GM20000 (cell line): ENCODE results near the gene MRFAP1.

Experiments
- DNase-seq: peaks from one replicate; pipeline ENCODE4 v3.0.0; 2012; ENCODE audit warnings: low spot score
- CTCF ChIP-seq: IDR thresholded peaks from 2 replicates; pipeline ENCODE4 v1.5.1; 2012; ENCODE audit warnings: mild to moderate bottlenecking, control low read depth; ENCODE audit errors: extremely low read depth, missing control alignments

The MRFAP1 gene

GRCh38 chr4:6605114-6605513, 35.4 kb upstream of the MRFAP1 start:
- TF ChIP-seq CTCF, result no peak
- no peak for DNase-seq

GRCh38 chr4:6605605-6606004, 34.9 kb upstream of the MRFAP1 start:
- TF ChIP-seq CTCF, result no peak
- DNase-seq, result no peak

GRCh38 chr4:6606465-6607235, 33.8 kb upstream of the MRFAP1 start:
- TF ChIP-seq CTCF, result no peak
- DNase-seq, result no peak

- no peak for DNase-seq
- no peak for TF ChIP-seq CTCF
These were observed 33.0 kb upstream of the MRFAP1 start for GRCh38 chr4:6607368-6608055.

GRCh38 chr4:6608758-6609414, 31.6 kb upstream of the MRFAP1 start:
- no peak for TF ChIP-seq CTCF
- DNase-seq, result no peak

- no peak for DNase-seq
- TF ChIP-seq CTCF, result no peak
These were observed 30.9 kb upstream of the MRFAP1 start for GRCh38 chr4:6609415-6610079.

GRCh38 chr4:6610856-6611430, 29.5 kb upstream of the MRFAP1 start:
- no peak for DNase-seq
- TF ChIP-seq CTCF, result no peak
